ENCODE data around the gene S100A8.

DNA sequence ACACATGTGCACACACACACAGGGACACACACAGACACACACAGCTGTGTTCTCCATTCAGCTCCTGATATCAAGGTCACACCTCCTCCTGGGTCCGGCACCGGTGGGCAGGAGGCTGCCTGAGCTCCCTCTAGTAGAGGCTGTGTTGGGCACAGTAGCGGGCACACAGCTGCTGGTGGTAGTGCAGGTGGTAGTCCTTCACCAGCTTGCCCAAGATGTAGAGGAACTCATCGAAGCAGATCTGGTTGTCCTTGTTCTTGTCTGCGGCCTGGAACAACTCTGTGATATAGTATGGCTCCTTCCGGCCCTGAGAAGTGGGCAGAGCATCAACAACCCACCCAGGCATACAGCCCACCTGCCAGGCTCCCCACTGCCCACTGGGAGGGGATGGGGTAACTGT, 5.6 kb upstream of the S100A8 start:
- TF ChIP-seq CTCF (IDR thresholded peaks at IDR 0.05) (no peak), POLR2A (IDR thresholded peaks at IDR 0.05) (no peak)
